ENCODE measurements around the gene BAZ2B.
"Not testable (repeated sequence)": the region's sequence is repeated elsewhere in the genome, so short reads cannot be mapped to it uniquely, and the experiment has no call there.

Gene BAZ2B

GRCh38 chr2:159616286-159616701 lies at the start of gene BAZ2B:
TSS of gene BAZ2B (minus strand) at chr2:159616548. CDS start at chr2:159478719, 137,829 bp downstream.
- peak; percentile 44 for DNase-seq

- no peak for DNase-seq
These were observed 44.9 kb upstream of the BAZ2B start for GRCh38 chr2:159661286-159661685.

GRCh38 chr2:159658881-159659873 lies 42.8 kb upstream of the BAZ2B start:
- DNase-seq, result no peak

GRCh38 chr2:159653962-159654361 lies 37.6 kb upstream of the BAZ2B start:
- DNase-seq, result no peak

- no peak for DNase-seq
These were observed 35.5 kb upstream of the BAZ2B start for GRCh38 chr2:159651884-159652283.

- peak; percentile 48 for DNase-seq
These were observed 34.2 kb upstream of the BAZ2B start for GRCh38 chr2:159650574-159650973.

- DNase-seq, result no peak
These were observed 32.3 kb upstream of the BAZ2B start for GRCh38 chr2:159648643-159649042.

GRCh38 chr2:159647667-159648066 lies 31.3 kb upstream of the BAZ2B start:
- no peak for DNase-seq

- no peak for DNase-seq
These were observed 23.8 kb upstream of the BAZ2B start for GRCh38 chr2:159640176-159640575.

GRCh38 chr2:159639712-159640111 lies 23.4 kb upstream of the BAZ2B start:
- no peak for DNase-seq

GRCh38 chr2:159639071-159639470 lies 22.7 kb upstream of the BAZ2B start:
- no peak for DNase-seq

- no peak for DNase-seq
These were observed 21.7 kb upstream of the BAZ2B start for GRCh38 chr2:159637988-159638501.

- no peak for DNase-seq
These were observed 20.9 kb upstream of the BAZ2B start for GRCh38 chr2:159637240-159637639.

- DNase-seq, result no peak
These were observed 18.9 kb upstream of the BAZ2B start for GRCh38 chr2:159635006-159635789.

GRCh38 chr2:159633219-159633618 lies 16.9 kb upstream of the BAZ2B start:
- DNase-seq, result no peak

- DNase-seq, result not testable (repeated sequence)
These were observed 9.3 kb upstream of the BAZ2B start for GRCh38 chr2:159625628-159626027.

- DNase-seq, result no peak
These were observed 7.1 kb upstream of the BAZ2B start for GRCh38 chr2:159623436-159623835.

GRCh38 chr2:159622966-159623365 lies 6.6 kb upstream of the BAZ2B start:
- DNase-seq, result no peak

- no peak for DNase-seq
These were observed 4.4 kb upstream of the BAZ2B start for GRCh38 chr2:159620796-159621195.

- DNase-seq, result peak; percentile 45
These were observed 1.3 kb upstream of the BAZ2B start for GRCh38 chr2:159617646-159618045.

- no peak for DNase-seq
These were observed 752 bp upstream of the BAZ2B start for GRCh38 chr2:159617100-159617499.

GRCh38 chr2:159615367-159616285 lies 722 bp downstream of the BAZ2B start:
- peak; percentile 95 for DNase-seq

Measured in NCI-H2029 (cell line).